Posterior cingulate gyrus (tissue), 11 donors: Measurements from ENCODE around the gene RAB12.

ENCODE experiments used
- DNase-seq, 10 donors: peaks; one replicate each; pipeline versions ENCODE4 v3.0.0 to v3.0.0-alpha.2; 2020 to 2021; ENCODE audit warnings: mixed read lengths in 3 of 10
- intact Hi-C: fragments of 100-400 bp; cut with DNase I; formaldehyde crosslinking; loops from one replicate; pipeline ENCODE4 v1.15.1; 2023

The RAB12 gene

DNA sequence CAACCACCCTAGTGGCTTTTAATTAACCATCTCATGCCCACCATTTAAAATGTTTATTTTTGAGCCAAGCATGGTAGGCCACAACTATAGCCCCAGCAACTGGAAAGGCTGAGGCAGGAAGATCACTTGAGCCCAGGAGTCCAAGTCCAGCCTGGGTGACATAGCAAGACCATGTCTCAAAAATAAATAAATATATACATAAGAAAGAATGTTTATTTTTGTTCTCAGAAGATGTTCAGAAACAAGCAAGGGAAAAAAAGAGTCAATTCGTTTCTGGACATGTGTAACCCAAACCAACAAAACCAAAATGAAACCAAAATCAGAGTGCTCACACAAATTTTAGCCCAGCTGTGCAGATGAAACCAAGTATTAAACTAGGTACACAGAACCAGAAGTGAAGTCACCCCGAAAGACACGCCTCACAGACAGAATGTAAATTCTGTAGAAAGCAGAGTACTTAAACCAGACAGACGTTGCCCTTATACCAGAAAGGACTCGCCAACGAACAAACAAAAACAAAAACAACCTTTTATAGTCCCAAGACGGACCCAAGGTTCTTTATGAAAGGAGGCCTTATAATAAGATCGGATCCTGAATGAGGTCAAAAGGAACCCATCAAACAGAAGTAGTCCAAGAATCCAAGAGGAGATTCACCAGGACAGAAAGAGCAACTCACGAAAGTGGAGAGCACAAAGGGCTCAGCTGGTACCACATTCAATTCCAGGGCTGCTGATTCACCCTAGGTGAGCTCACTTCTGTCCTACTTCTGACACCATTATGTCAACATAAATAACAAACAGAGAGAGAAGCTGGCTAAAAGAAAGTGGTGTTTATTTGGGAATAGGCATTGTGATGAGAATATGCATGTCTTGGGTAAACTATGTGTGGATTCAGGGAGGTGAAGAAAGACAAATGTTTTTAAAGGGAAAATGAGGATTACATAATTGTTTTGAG lies 64.3 kb downstream of the RAB12 start:
- no peak for DNase-seq
- intact Hi-C loops: no loop called here

DNA sequence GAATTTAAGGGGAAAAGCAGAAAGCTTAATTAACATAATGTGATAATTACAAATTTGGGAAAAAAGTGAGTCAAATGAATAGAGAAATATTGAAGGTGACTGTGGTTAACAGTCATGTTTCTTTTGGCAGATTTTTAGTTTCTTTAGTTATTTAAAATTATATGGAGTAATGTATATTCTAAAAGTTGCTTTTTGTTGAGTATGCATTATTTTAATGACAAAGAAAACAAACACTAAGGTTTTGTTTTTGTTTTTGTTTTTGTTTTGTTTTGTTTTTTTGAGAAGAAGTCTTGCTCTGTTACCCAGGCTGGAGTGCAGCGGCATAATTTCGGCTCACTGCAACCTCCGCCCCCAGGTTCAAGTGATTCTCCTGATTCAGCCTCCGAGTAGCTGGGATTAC lies 65.8 kb downstream of the RAB12 start:
- DNase-seq: no peak
- intact Hi-C loops: no loop called here

DNA sequence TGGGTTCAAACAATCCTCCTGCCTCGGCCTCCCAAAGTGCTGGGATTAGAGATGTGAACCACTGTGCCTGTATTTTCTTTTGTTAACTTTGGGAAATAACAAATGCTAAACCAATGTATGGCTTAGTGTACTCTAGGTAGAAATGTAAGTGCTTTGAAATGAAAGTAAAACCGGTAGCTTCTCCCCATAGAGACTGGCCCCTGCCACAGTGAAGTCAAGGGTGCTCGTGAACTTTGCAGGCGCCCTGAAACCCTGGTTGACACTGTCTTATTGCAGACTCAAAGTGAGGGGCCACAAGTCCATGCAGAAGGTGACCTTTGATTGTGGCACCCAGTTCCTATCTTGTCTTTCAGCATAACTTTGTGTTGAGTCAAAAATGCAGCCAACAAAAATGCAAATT lies 72.0 kb downstream of the RAB12 start:
- no peak for DNase-seq
- intact Hi-C loops: no loop called here

DNA sequence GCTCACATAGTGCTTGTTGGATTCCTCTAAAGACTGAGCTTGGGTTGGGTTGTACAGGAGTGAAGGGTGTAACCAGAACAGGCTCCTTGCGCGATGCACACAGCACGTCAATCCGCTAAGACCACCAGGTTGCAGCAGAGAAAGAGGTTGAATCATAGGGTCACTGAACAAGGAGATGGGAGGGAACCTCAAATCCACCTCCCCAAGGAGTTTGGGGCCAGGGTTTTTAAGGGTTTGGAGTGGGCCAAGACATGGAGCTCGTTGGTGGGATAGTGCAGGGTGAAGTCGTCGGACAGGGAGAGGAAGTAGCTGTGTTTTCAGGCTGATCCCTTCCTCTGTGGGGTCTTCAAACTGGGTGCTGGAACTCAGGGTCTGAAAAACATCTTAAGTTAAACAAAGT lies 75.3 kb downstream of the RAB12 start:
- intact Hi-C loops: no loop called here
- no peak for DNase-seq

GRCh38 chr18:8685141-8685913 lies 76.1 kb downstream of the RAB12 start:
- DNase-seq: peak in 1 of 10 donors; percentile 66
- intact Hi-C loops: no loop called here

DNA sequence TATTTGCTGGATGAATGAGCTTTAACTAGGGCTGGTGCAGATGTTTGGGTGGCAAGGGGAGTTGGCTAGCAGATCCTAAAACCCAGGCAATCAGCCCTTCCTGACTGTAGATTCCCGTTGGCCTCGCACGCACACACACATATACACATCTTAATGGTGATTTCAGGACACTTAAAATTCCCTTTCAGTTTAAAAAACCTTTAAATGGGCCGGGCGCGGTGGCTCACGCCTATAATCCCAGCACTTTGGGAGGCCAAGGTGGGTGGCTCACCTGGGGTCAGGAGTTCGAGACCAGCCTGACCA lies 76.6 kb downstream of the RAB12 start:
- DNase-seq: no peak
- intact Hi-C loops: no loop called here

DNA sequence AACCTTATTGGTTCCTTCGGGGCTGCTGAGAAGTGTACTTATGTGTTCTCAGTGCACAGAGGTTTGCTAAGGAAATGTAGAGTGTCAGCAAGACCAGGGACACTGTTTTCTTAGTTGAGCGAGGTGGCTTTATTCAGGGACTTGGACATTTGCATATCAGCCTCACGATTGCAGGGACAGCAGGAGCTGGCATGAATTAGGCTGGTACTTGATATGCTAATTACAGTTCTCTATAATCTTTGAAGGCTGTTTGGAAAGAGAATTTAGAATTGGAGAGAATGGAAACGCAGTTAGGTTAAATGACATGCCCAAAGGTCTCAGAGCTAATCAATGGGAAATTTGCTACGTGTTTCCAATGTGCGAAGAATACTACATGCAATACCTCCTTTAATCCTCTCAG lies 77.4 kb downstream of the RAB12 start:
- no peak for DNase-seq
- intact Hi-C loops: no loop called here

DNA sequence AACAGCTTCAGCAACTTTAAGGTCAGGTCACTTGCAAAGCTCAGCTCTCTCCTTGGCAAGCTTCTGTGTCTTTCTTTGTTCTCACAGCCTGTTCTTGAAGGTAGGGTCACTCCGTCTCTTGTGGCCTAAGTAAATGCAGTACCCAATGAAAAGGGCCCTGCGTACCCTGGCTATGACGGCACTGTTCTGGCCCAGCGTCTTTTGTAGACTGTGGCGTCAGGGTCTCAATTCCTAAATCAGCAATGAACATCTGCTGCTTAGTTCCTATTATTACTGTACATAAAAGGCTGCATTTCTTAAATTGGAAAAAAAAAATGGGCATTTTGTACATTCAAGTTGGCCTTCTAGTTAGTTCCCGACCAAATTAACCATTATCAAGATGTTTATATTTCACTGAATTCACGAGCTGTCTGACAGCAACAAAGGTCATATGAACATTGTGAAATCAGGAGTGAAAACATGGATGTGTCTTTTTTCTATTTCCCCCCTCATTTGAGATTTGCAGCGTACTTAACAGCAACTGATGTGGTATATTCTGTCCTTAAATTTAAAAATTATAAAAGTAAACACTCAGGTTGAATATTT lies 79.1 kb downstream of the RAB12 start:
- DNase-seq: no peak
- intact Hi-C loops: no loop called here

DNA sequence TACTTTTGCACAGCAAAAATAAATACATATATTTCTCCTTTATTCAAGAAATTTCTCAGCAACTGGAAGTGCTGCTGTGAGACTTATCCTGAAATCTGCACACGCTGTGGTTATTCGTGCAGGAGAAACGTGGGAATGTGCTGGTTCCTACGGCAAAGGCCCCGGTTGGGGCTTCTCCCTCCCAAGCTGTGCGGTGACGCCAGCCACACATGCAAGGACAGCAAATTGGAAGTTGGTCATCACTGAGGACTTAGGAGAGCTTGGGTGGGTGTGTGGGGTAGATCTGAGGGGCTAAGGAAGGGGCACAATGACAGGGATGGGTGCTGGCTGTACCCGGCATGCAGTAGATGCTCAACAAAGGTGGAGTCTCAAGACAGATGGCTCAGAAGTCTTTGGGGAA lies 79.6 kb downstream of the RAB12 start:
- intact Hi-C loops: no loop called here
- DNase-seq: no peak
